Endothelial cell of umbilical vein (primary cell): ENCODE results near the gene ARID1B. TPM values are rescaled to one million over a fixed set of nuclear protein-coding genes. Genes with fewer than 3 reads are reported as not detected.

ENCODE experiments used
- BruUV-seq: library from RNA; stranded (reverse); fragments of 400-500 nt; replicated peaks from 2 replicates; lab custom pipeline; 2021; lab: Mats Ljungman, UMichigan
- CTCF ChIA-PET: fragments of 300-600, 350-600 bp; sonication (Branson Sonifier 250); formaldehyde crosslinking; loops from one replicate; lab custom pipeline; 2021; ENCODE audit warnings: antibody characterized with exemption, inconsistent platforms; lab: Charles Lee
- POLR2A ChIA-PET: fragments of 300-600, 350-600 bp; sonication (Branson Sonifier 250); formaldehyde crosslinking; loops from one replicate; lab custom pipeline; 2021; ENCODE audit warnings: antibody characterized with exemption, inconsistent platforms; lab: Charles Lee
- DNase-seq: peaks from one replicate; pipeline ENCODE4 v3.0.0-alpha.2; 2011; ENCODE audit warnings: low read depth, low spot score
- FAIRE-seq: peaks from 2 replicates; lab custom pipeline; 2011; peaks lifted over from hg19 to GRCh38; lab: Jason Lieb, UNC
- H2AFZ ChIP-seq: 2 replicates; pipeline ENCODE4 v1.6.0; 2012; ENCODE audit warnings: low read depth, low read length, control low read depth, inconsistent platforms
- H3K27ac ChIP-seq: 2 replicates; pipeline ENCODE4 v1.5.1; 2011; ENCODE audit warnings: low read depth, mild to moderate bottlenecking, control low read depth, low read length, moderate library complexity; ENCODE audit not compliant: insufficient read depth
- H3K27me3 ChIP-seq, 2 experiments: 2 replicates each; pipeline versions ENCODE4 v1.6.0 to v1.6.1; 2011; ENCODE audit warnings: low read length in 2 of 2, mixed read lengths in 1 of 2; ENCODE audit not compliant: control insufficient read depth in 2 of 2, insufficient read depth in 2 of 2
- H3K36me3 ChIP-seq, 2 experiments: 2 replicates in 1 of 2; 3 replicates in 1 of 2; pipeline ENCODE4 v1.5.1; 2011; ENCODE audit warnings: low read length in 2 of 2, mild to moderate bottlenecking in 1 of 2, moderate library complexity in 1 of 2; ENCODE audit not compliant: control insufficient read depth in 2 of 2, insufficient read depth in 2 of 2; ENCODE audit errors: extremely low read depth in 1 of 2
- H3K4me1 ChIP-seq: 3 replicates; pipeline ENCODE4 v1.5.1; 2011; ENCODE audit warnings: mild to moderate bottlenecking, low read length; ENCODE audit not compliant: control insufficient read depth, insufficient read depth; ENCODE audit errors: extremely low read depth
- H3K4me2 ChIP-seq: 2 replicates; pipeline ENCODE4 v1.6.1; 2011; ENCODE audit warnings: low read length, control low read depth, mixed read lengths; ENCODE audit not compliant: insufficient read depth
- H3K4me3 ChIP-seq, 3 experiments: fragments of 200-600 bp in 1 of 3; sonication (generic), shearing (Covaris generic) in 1 of 3; replicated peaks in 1 of 3; 2 replicates each; pipeline ENCODE4 v1.5.1; 2011 to 2016; ENCODE audit warnings: control low read depth in 3 of 3, low read length in 3 of 3, mild to moderate bottlenecking in 2 of 3, inconsistent platforms in 1 of 3, low read depth in 1 of 3, moderate library complexity in 1 of 3; ENCODE audit not compliant: insufficient read depth in 1 of 3
- H3K79me2 ChIP-seq: 2 replicates; pipeline ENCODE4 v1.6.0; 2012; ENCODE audit warnings: low read length, inconsistent platforms; ENCODE audit not compliant: control insufficient read depth, insufficient read depth
- H3K9ac ChIP-seq: replicated peaks from 2 replicates; pipeline ENCODE3; 2011; ENCODE audit warnings: low read length, control low read depth; ENCODE audit not compliant: insufficient read depth; ENCODE audit errors: extremely low read depth
- H3K9me1 ChIP-seq: replicated peaks from 3 replicates; pipeline ENCODE4 v1.6.0; 2011; ENCODE audit warnings: mild to moderate bottlenecking, low read length; ENCODE audit not compliant: control insufficient read depth, insufficient read depth; ENCODE audit errors: extremely low read depth
- H3K9me3 ChIP-seq: replicated peaks from 2 replicates; pipeline ENCODE4 v1.5.1; 2012; ENCODE audit warnings: low read length, inconsistent platforms; ENCODE audit not compliant: control insufficient read depth, insufficient read depth
- H4K20me1 ChIP-seq: replicated peaks from 2 replicates; pipeline ENCODE3; 2011; ENCODE audit warnings: mild to moderate bottlenecking, low read length; ENCODE audit not compliant: control insufficient read depth, insufficient read depth; ENCODE audit errors: extremely low read depth
- FOS ChIP-seq: IDR thresholded peaks from 2 replicates; pipeline ENCODE4 v1.6.1; 2011; ENCODE audit warnings: mild to moderate bottlenecking, low read length, moderate library complexity, borderline replicate concordance; ENCODE audit not compliant: insufficient read depth
- GATA2 ChIP-seq: IDR thresholded peaks from 2 replicates; pipeline ENCODE4 v1.7.0; 2011; ENCODE audit warnings: low read depth, mild to moderate bottlenecking, moderate library complexity, mixed read lengths, low read length; ENCODE audit not compliant: insufficient read length, insufficient read depth
- JUN ChIP-seq: IDR thresholded peaks from 2 replicates; pipeline ENCODE4 v1.6.1; 2011; ENCODE audit warnings: borderline replicate concordance, low read depth; ENCODE audit not compliant: insufficient read length, insufficient read depth
- MYC ChIP-seq: IDR thresholded peaks from one replicate; pipeline ENCODE4 v1.6.1; 2011; ENCODE audit warnings: mild to moderate bottlenecking, low read depth, low read length
- POLR2AphosphoS5 ChIP-seq: IDR thresholded peaks from 2 replicates; pipeline ENCODE4 v1.6.1; 2012; ENCODE audit warnings: low read depth, mild to moderate bottlenecking, control low read depth, low read length, moderate library complexity; ENCODE audit not compliant: insufficient read depth
- dilution Hi-C: fragments of 300-500 bp; cut with MboI; formaldehyde crosslinking; loops from one replicate; pipeline ENCODE4 v1.15.0; 2019; ENCODE audit warnings: low sequenced_read_pairs; ENCODE audit not compliant: extremely low pct_ligation_motif_present
- intact Hi-C: fragments of 100-400 bp; cut with micrococcal nuclease; formaldehyde crosslinking; loops from one replicate; pipeline ENCODE4 v1.10.0; 2022
- polyA plus RNA-seq, 4 experiments: library from polyadenylated mRNA; depleted of rRNA in 3 of 4; stranded (reverse) in 3 of 4; unstranded in 1 of 4; fragments of >200 nt; gene quantifications; 2 replicates each; pipeline versions ENCODE4 v1.2.1 to v1.2.3, GENCODE V29; 2011 to 2012; ENCODE audit warnings: missing spikeins in 1 of 4
- total RNA-seq: library from RNA; stranded (reverse); gene quantifications from 2 replicates; pipeline ENCODE4 v1.2.3, GENCODE V29; 2021
- TF ChIP-seq, protein P1 (sequence below), 2 donors: IDR thresholded peaks; 1 replicate in 1 of 2; 2 replicates in 1 of 2; pipeline ENCODE4 v1.5.1; 2011; ENCODE audit warnings: low read length in 2 of 2, mild to moderate bottlenecking in 2 of 2, moderate library complexity in 2 of 2, control low read depth in 1 of 2, inconsistent platforms in 1 of 2, low read depth in 1 of 2; ENCODE audit not compliant: insufficient read depth in 1 of 2; ENCODE audit errors: extremely low read depth in 1 of 2
- TF ChIP-seq, protein P2 (sequence below): IDR thresholded peaks from 2 replicates; pipeline ENCODE4 v1.6.1; 2011; ENCODE audit not compliant: insufficient read depth, insufficient read length

ARID1B gene
- total and polyA plus RNA-seq, 2 donors (not counting 3 experiments of a cell fraction or from before 2014, with no cell fraction given), result 21.8 to 89.5 TPM

DNA sequence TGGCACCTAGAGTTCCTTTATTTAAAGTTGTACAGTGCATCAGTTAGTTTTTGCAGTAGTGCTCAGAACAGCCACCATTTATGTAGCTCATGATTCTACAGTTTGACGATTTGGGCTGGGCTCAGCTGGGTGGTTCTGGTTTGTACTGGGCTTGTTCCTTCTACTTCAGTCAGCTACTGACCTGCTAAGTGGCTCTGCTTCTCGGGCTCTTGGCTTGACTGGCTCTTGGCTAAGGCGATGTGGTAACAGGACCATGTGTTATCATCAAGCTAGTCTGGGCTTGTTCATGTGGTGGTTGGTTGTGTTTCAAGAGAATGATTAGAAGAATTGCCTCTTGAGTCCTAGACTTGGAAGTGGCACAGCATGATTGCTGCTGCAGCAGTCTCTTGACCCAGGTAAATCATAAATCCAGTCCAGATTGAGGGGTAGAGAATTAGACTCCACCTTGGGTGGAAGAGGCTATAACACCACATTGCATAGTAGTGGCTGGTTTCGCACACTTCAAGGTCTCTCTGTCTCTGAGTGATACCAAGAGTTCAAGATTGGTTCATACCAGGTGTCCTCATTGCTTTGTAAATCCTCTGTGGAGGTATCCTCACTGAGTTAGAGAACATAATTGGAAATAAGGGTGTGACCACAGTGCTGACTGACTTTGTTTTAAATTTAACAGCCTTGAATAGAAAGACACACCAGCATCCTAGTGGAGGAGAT is 253.0 kb downstream of the ARID1B start:
- no TSS peak for BruUV-seq

More for the DNA sequence above, 253.0 kb downstream of the ARID1B start:
- POLR2A ChIA-PET, result no interaction called here
- no peaks in the 10 kb centered on the region for H3K9me3 ChIP-seq
- H3K36me3 ChIP-seq, result no peaks in the 10 kb centered on the region
- no peaks in the 10 kb centered on the region for H3K9me1 ChIP-seq
- H2AFZ ChIP-seq, result no peak overlapping the region
- dilution Hi-C loops, result no loop called here
- no peak overlapping the region for H3K9ac ChIP-seq
- FAIRE-seq (no peak), DNase-seq (no peak)
- TF ChIP-seq JUN (no peak), POLR2AphosphoS5 (no peak), MYC (no peak), FOS (no peak), GATA2 (no peak)
- TF ChIP-seq, protein P1, sequence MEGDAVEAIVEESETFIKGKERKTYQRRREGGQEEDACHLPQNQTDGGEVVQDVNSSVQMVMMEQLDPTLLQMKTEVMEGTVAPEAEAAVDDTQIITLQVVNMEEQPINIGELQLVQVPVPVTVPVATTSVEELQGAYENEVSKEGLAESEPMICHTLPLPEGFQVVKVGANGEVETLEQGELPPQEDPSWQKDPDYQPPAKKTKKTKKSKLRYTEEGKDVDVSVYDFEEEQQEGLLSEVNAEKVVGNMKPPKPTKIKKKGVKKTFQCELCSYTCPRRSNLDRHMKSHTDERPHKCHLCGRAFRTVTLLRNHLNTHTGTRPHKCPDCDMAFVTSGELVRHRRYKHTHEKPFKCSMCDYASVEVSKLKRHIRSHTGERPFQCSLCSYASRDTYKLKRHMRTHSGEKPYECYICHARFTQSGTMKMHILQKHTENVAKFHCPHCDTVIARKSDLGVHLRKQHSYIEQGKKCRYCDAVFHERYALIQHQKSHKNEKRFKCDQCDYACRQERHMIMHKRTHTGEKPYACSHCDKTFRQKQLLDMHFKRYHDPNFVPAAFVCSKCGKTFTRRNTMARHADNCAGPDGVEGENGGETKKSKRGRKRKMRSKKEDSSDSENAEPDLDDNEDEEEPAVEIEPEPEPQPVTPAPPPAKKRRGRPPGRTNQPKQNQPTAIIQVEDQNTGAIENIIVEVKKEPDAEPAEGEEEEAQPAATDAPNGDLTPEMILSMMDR (IDR thresholded peaks at IDR 0.05; ENCODE audit: extremely low read depth in 1 of 2, insufficient read depth in 1 of 2, low read depth in 1 of 2, low read length in 2 of 2), result no peak
- TF ChIP-seq, protein P2, sequence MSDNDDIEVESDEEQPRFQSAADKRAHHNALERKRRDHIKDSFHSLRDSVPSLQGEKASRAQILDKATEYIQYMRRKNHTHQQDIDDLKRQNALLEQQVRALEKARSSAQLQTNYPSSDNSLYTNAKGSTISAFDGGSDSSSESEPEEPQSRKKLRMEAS, result no peak
- CTCF ChIA-PET, result interaction anchor here (2.7 kb wide), 1 partner anchor 16 kb away, joined by 8 read pairs; no protein-coding TSS in a partner anchor
- H4K20me1 ChIP-seq, result no peaks in the 10 kb centered on the region
- no peak overlapping the region for H3K4me3 ChIP-seq
- H3K4me1 ChIP-seq, result peaks cover 8% of the 10 kb centered on the region
- H3K27ac ChIP-seq, result no peak overlapping the region
- no peaks in the 10 kb centered on the region for H3K27me3 ChIP-seq
- intact Hi-C loops, result loop anchor here (5.0 kb wide), 1 partner anchor 242 kb away; no protein-coding TSS in a partner anchor
- no peak overlapping the region for H3K4me2 ChIP-seq
- peaks cover 24% of the 10 kb centered on the region for H3K79me2 ChIP-seq
